Activated T-cell treated with anti-CD3 and anti-CD28 coated beads, Interleukin-2, amount 50 U/mL, for 72 hours (primary cell): ENCODE measurements around the gene RPS21. TPM values are rescaled to one million over a fixed set of nuclear protein-coding genes. Genes with fewer than 3 reads are reported as not detected.
A peak's percentile ranks its signal among the peaks of the same experiment; 100 is the strongest.

Experiments used
- ATAC-seq, 2 donors: fragments of 150-1000 bp; cut with Tn5 transposase; replicated peaks in 1 of 2; 2 replicates each; pipeline ENCODE4 v1.10.0; 2021; ENCODE audit warnings: moderate library complexity in 2 of 2, mild to moderate bottlenecking in 1 of 2
- DNase-seq, 2 donors: peaks; one replicate each; pipeline ENCODE4 v3.0.0; 2021 to 2022; ENCODE audit warnings: mixed read lengths in 1 of 2
- H3K27ac Mint-ChIP-seq: one replicate; pipeline ENCODE4 v1.8.0; 2022; ENCODE audit warnings: mild to moderate bottlenecking, moderate library complexity, mixed read lengths
- H3K27me3 Mint-ChIP-seq: one replicate; pipeline ENCODE4 v1.8.0; 2022; ENCODE audit warnings: low read depth, mixed read lengths
- H3K36me3 Mint-ChIP-seq, 2 donors: one replicate each; pipeline ENCODE4 v1.8.0; 2022; ENCODE audit warnings: mixed read lengths in 2 of 2, mild to moderate bottlenecking in 1 of 2; ENCODE audit not compliant: insufficient read depth in 2 of 2
- H3K4me1 Mint-ChIP-seq: one replicate; pipeline ENCODE4 v1.8.0; 2022; ENCODE audit warnings: low read depth, mixed read lengths
- H3K4me3 Mint-ChIP-seq, 2 donors: one replicate each; pipeline ENCODE4 v1.8.0; 2022; ENCODE audit warnings: mild to moderate bottlenecking in 2 of 2, mixed read lengths in 2 of 2, moderate library complexity in 2 of 2
- H3K9me3 Mint-ChIP-seq, 2 donors: one replicate each; pipeline ENCODE4 v1.8.0; 2022; ENCODE audit warnings: mixed read lengths in 2 of 2
- total RNA-seq, 2 donors: library from RNA; stranded (reverse); gene quantifications; one replicate each; pipeline ENCODE4 v1.2.3, GENCODE V29; 2022

The RPS21 gene
- total RNA-seq, 2 donors from 2014 or later: 2,573 to 2,599 TPM

DNA sequence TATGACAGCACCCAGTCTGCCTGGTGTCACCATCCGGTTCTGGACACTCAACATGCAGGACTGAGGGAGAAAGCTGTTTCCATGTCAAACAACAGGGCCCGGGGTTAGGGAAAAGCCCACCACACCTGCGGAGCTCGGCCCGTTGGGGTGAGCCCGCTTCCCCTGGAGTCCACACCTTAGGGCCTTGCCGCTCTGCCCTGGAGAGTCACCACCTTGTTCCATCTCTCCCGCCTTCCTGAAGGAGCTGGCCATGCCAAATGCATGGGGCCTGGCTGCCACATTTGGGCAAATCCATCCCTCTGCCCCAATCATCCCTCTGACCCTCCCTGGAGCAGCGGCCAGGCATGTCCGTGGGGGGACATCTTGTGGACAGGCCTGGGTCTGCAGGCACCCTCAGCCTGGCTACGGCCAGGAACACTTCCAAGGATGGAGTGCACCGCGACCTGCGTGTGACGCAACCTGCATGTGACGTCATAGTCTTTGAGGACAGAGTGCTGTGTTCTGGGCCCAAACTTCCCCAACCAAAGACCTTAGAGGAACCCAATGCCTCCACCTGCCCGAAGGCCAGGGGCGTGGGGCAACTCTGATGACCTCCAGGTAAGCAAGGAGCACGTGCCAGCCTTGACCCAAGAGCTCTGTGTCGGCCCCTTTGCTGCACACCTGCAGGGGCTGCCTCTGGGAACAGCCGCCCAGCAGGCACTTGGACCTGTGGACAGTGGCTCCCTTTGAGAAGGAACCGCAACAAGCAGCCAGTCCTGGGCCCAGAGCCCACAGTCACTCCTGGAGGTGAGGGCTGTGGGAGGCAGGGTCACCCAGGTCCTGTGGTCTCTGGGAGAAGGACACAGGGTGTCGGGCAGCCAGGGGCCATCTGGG is 18.4 kb downstream of the RPS21 start:
- Mint-ChIP-seq H3K36me3 (no peaks in the 10 kb centered on the region), H3K27me3 (peaks cover 7% of the 10 kb centered on the region), H3K9me3 (no peaks in the 10 kb centered on the region), H3K4me1 (peaks cover 26% of the 10 kb centered on the region), H3K27ac (no peak overlapping the region), H3K4me3 (peak overlapping the region; percentile 65 to 86)
- DNase-seq: no peak
- ATAC-seq: no peak

GRCh38 chr20:62405981-62406513 is 19.1 kb downstream of the RPS21 start:
- DNase-seq: no peak
- Mint-ChIP-seq H3K27ac (peak overlapping the region; percentile 62), H3K36me3 (no peaks in the 10 kb centered on the region), H3K4me1 (peaks cover 23% of the 10 kb centered on the region), H3K9me3 (no peaks in the 10 kb centered on the region), H3K4me3 (peak overlapping the region; percentile 65 to 86), H3K27me3 (peaks cover 7% of the 10 kb centered on the region)
- no peak for ATAC-seq

GRCh38 chr20:62406635-62407176 is 19.8 kb downstream of the RPS21 start:
- Mint-ChIP-seq H3K27me3 (peaks cover 7% of the 10 kb centered on the region), H3K9me3 (no peaks in the 10 kb centered on the region), H3K4me1 (peaks cover 22% of the 10 kb centered on the region), H3K27ac (no peak overlapping the region), H3K4me3 (peak overlapping the region; percentile 65 to 86), H3K36me3 (no peaks in the 10 kb centered on the region)
- no peak for DNase-seq
- ATAC-seq: peak; percentile 1 to 6

DNA sequence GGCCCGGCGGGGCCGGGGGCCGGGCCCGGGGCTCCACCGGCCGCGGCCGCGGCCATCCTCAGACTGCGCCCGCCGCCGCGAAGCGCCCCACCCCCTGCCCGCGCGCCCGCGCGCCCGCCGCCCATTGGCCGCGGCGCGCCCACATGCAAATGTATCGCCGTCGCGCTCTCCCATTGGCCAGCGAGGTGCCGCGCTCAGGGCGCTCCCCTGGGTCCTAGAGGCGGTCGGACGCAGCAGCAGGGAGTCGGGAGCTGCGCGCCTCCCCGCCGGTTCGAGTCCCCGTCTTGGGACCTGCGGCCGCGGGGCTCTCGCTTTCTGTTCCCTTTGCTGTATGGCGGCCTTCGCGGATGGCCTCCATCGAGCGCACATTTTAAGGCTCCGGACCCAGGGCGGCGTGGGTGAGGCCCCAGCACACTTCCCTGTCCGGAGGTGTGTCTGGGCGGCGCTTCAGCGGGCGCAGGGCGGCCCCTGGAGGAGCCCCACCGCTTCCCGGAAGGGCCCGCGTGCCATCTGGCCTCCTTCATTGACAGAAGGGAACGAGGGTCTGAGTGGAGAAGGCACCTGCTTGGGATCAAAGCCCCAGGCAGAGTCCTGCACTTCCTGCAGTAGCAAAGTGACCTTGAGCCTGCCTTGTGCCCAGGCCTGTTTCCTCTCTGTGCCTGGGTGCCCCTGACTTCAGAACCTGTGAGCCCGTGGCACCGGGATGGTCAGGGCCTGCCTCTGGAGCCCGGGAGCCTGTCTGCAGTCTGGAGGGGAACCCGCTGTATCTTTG is 20.5 kb downstream of the RPS21 start, which contains the start of gene CABLES2:
Gene CABLES2, minus strand, starts transcription at position 65 of the 772 bp plus-strand sequence. Its CDS starts 9 bp downstream, at position 56.
- peak within 1 kb of the TSS; percentile 79 to 86 for H3K4me3 Mint-ChIP-seq
- H3K4me1 Mint-ChIP-seq: peaks cover 22% of the 10 kb centered on the region

GRCh38 chr20:62408055-62408454 is 21.2 kb downstream of the RPS21 start:
- Mint-ChIP-seq H3K27me3 (peaks cover 7% of the 10 kb centered on the region), H3K36me3 (no peaks in the 10 kb centered on the region), H3K9me3 (no peaks in the 10 kb centered on the region), H3K4me1 (peaks cover 22% of the 10 kb centered on the region), H3K4me3 (peak overlapping the region; percentile 79 to 81), H3K27ac (no peak overlapping the region)
- DNase-seq: no peak
- ATAC-seq: no peak

More for the DNA sequence above, 20.5 kb downstream of the RPS21 start, which contains the start of gene CABLES2:
- Mint-ChIP-seq H3K27me3 (peaks cover 7% of the 10 kb centered on the region), H3K36me3 (no peaks in the 10 kb centered on the region), H3K27ac (peak within 1 kb of the TSS; percentile 62), H3K9me3 (no peaks in the 10 kb centered on the region)
- DNase-seq (peak; percentile 94 to 95), ATAC-seq (peak; percentile 94)

DNA sequence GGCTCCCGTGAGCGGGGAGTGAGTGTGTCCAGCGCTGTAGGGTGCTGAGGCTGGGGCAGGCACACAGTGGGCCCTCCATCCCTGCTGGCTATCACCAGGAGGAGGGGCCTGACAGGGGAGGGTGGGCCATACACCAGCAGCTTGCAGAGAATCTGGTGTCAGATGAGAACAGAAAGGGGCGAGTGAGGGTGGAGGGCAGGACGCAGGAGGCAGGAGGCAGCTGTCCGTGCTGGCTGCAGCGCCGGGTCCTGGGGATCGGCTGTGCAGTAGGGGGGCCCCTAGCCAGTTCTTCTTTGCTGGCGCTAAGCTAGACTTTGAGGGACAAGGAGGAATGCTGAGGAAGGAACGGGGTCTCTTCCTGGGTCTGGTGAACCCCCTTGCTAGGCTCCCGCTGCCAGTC is 21.7 kb downstream of the RPS21 start:
- no peak overlapping the region for H3K4me3 Mint-ChIP-seq
- no peak overlapping the region for H3K27ac Mint-ChIP-seq
- H3K27me3 Mint-ChIP-seq: peaks cover 7% of the 10 kb centered on the region
- H3K36me3 Mint-ChIP-seq: no peaks in the 10 kb centered on the region
- no peaks in the 10 kb centered on the region for H3K9me3 Mint-ChIP-seq
- no peak for DNase-seq
- ATAC-seq: no peak
- H3K4me1 Mint-ChIP-seq: peaks cover 22% of the 10 kb centered on the region

- Mint-ChIP-seq H3K27ac (no peak overlapping the region), H3K27me3 (peaks cover 7% of the 10 kb centered on the region), H3K4me3 (no peak overlapping the region), H3K36me3 (no peaks in the 10 kb centered on the region), H3K4me1 (peaks cover 22% of the 10 kb centered on the region), H3K9me3 (no peaks in the 10 kb centered on the region)
- DNase-seq: no peak
- no peak for ATAC-seq
These were observed 22.4 kb downstream of the RPS21 start for GRCh38 chr20:62409086-62409853.

DNA sequence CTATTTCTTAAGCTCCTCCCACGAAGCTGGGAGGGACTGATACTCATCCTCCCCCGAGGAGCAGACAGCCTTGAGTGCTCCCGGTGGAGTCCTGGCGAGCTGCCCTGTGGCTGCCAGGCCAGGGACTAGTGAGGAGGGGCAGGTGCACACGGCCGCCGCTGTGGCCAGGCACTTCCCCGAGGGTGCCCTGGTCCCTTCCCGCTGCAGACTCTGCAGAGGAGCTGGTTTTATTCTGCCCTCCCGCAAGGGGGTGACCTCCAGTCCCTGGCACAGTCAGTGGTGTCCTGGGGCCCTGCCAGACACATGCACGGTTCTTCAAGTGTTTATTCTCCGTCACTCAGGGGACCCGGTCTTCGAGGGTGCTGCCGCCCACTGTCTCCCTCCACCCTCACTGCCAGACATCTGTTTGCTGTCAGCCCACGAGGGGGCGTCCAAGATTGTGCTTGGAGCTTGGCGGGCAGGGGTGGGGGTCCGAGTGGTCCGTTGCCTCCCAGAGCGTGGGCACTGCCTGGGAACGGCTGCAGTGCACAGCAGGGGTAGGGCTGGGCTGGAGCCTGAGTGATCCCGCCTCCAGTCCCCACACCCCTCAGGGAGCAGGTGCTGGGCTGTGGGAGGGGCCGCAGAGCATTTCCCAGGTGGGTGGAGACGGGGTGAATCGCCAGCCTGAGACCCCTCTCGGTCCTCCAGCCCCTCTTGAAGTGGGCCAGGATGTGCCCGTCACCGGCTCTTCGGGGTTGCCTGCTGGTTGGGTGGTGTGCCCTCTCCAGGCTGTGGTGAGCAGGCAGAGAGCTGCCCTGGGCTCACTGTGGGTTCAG is 23.2 kb downstream of the RPS21 start:
- DNase-seq: peak; percentile 52 to 61
- H3K4me3 Mint-ChIP-seq: peak overlapping the region in 1 of 2 donors; percentile 39

GRCh38 chr20:62410746-62411478 is 24.0 kb downstream of the RPS21 start:
- H3K27me3 Mint-ChIP-seq: peaks cover 7% of the 10 kb centered on the region
- H3K4me1 Mint-ChIP-seq: peaks cover 15% of the 10 kb centered on the region
- no peak overlapping the region for H3K4me3 Mint-ChIP-seq
- ATAC-seq (no peak), DNase-seq (no peak)
- H3K9me3 Mint-ChIP-seq: no peaks in the 10 kb centered on the region
- no peaks in the 10 kb centered on the region for H3K36me3 Mint-ChIP-seq
- H3K27ac Mint-ChIP-seq: no peak overlapping the region

More for the DNA sequence above, 23.2 kb downstream of the RPS21 start:
- no peak for ATAC-seq
- H3K4me1 Mint-ChIP-seq: peaks cover 21% of the 10 kb centered on the region
- peaks cover 7% of the 10 kb centered on the region for H3K27me3 Mint-ChIP-seq
- H3K9me3 Mint-ChIP-seq: no peaks in the 10 kb centered on the region
- no peak overlapping the region for H3K27ac Mint-ChIP-seq
- no peaks in the 10 kb centered on the region for H3K36me3 Mint-ChIP-seq

GRCh38 chr20:62411479-62412193 is 24.7 kb downstream of the RPS21 start:
- ATAC-seq: no peak
- H3K4me3 Mint-ChIP-seq: no peak overlapping the region
- no peaks in the 10 kb centered on the region for H3K36me3 Mint-ChIP-seq
- no peaks in the 10 kb centered on the region for H3K9me3 Mint-ChIP-seq
- no peak overlapping the region for H3K27ac Mint-ChIP-seq
- H3K4me1 Mint-ChIP-seq: peaks cover 11% of the 10 kb centered on the region
- peaks cover 7% of the 10 kb centered on the region for H3K27me3 Mint-ChIP-seq
- DNase-seq: no peak
